Measurements from ENCODE around the gene RNF126.
"Not testable (repeated sequence)": the region's sequence is repeated elsewhere in the genome, so short reads cannot be mapped to it uniquely, and the experiment has no call there.

GRCh38 chr19:629515-629914 lies 33.5 kb downstream of the RNF126 start:
- TF ChIP-seq CTCF (conservative IDR thresholded peaks at IDR 0.05; ENCODE audit: low read depth, low read length); EZH2 (IDR thresholded peaks at IDR 0.05; ENCODE audit: borderline replicate concordance, low read depth, low read length, poor library complexity, severe bottlenecking): not testable (repeated sequence)

Measured in A673 (cell line).